ENCODE data around the gene HSFX2.
"Not testable (repeated sequence)": the region's sequence is repeated elsewhere in the genome, so short reads cannot be mapped to it uniquely, and the experiment has no call there.

DNA sequence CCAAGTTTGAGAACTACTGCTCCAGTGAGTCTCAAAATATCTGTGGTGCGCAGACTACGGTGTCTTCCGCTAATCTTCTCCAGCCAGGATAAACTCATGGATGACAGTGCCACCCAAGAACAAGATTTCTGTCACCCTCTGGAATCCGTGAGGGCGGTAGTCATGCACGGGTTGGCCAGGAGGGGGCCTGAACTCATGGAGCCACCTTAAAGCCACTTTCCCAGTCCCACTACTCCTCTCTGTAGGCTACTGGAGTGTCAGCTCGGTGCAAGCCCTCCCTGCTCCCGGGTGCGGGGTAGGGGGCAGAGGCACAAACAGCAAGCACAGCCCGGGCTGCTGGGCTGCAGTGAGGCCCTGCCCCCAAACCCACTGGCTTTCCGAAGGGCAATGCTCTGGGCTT, 3.5 kb upstream of the HSFX2 start:
- not testable (repeated sequence) for TF ChIP-seq RBM39 (IDR thresholded peaks at IDR 0.05; ENCODE audit: low read depth, low read length, poor library complexity, severe bottlenecking); EZH2 (conservative IDR thresholded peaks at IDR 0.05; ENCODE audit: low read depth, low read length); POLR2A (IDR thresholded peaks at IDR 0.05; ENCODE audit: insufficient read depth in 1 of 2, low read depth in 2 of 2, low read length in 2 of 2); KLF16 (CRISPR knock-in tag; IDR thresholded peaks at IDR 0.05); ZSCAN30 (CRISPR knock-in tag; IDR thresholded peaks at IDR 0.05)
- TF ChIP-seq, protein P1, sequence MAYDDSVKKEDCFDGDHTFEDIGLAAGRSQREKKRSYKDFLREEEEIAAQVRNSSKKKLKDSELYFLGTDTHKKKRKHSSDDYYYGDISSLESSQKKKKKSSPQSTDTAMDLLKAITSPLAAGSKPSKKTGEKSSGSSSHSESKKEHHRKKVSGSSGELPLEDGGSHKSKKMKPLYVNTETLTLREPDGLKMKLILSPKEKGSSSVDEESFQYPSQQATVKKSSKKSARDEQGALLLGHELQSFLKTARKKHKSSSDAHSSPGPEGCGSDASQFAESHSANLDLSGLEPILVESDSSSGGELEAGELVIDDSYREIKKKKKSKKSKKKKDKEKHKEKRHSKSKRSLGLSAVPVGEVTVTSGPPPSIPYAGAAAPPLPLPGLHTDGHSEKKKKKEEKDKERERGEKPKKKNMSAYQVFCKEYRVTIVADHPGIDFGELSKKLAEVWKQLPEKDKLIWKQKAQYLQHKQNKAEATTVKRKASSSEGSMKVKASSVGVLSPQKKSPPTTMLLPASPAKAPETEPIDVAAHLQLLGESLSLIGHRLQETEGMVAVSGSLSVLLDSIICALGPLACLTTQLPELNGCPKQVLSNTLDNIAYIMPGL (CRISPR knock-in tag; IDR thresholded peaks at IDR 0.05; ENCODE audit: borderline replicate concordance in 1 of 2, low read depth in 1 of 2): not testable (repeated sequence)
